Right hindlimb (tissue), 1 donor: Measurements from ENCODE around the gene ENAH.
"Not testable (repeated sequence)": the region's sequence is repeated elsewhere in the genome, so short reads cannot be mapped to it uniquely, and the experiment has no call there.

ENCODE experiments used
- DNase-seq: peaks from one replicate; pipeline ENCODE4 v3.0.0-alpha.2; 2018

ENAH gene

DNA sequence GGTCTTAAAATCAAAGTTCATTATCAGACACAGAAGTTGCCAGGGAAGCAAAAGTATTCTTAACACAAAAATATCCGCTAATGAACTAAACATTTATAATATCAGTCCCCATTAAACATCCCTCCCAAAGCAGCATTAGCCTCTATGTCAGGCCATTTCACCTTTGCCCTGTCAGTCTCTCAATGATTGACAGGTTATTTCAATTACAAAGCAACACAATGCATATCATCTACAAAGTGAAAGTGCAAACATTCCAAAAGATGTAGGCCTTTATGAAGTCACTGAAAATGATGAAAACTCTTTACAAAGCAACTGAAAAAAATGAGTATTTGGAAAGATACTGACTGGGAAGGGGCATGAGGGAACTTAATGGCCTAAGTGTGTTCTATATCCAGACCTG, 14.1 kb downstream of the ENAH start:
- no peak for DNase-seq

DNA sequence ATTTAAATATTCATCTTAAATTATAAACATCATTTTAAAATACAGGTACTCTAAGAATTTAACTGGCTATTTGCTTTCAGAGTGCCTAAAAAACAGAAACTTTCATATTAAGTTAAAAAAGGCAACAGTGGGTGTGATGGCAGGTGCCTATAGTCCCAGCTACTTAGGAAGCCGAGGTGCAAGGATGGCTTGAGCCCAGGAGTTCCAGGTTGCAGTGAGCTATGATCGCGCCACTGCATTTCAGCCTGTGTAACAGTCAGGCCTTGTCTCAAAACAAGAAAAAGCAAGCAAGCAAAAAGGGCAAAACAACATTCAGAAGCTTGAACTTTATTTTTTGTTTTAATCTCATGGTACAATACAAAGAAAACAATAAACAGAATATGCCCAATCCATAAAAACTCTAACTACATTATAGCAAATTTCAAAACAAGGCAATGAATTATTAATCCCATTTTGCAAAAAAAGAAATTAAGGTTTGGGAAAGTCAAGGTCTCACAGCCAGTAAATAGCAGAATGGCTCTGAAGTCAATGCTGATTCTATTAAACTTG, 15.2 kb downstream of the ENAH start:
- DNase-seq, result no peak

DNA sequence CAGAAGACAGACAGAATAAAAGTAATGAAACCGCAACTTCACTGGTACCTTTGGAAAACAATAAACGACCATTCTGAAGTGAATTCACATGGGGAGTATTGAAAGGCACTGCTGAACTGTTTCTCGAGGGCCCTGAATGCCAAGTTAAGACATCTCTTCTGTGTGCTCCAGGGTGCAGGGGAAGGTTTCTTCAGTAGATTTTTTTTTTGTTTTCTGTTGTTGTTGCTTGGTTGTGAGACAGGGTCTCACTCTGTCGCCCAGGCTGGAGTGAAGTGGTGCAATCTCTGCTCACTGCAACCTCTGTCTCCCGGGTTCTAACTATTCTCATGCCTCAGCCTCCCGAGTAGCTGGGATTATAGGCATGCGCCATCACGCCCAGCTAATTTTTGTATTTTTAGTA, 15.9 kb downstream of the ENAH start:
- not testable (repeated sequence) for DNase-seq

DNA sequence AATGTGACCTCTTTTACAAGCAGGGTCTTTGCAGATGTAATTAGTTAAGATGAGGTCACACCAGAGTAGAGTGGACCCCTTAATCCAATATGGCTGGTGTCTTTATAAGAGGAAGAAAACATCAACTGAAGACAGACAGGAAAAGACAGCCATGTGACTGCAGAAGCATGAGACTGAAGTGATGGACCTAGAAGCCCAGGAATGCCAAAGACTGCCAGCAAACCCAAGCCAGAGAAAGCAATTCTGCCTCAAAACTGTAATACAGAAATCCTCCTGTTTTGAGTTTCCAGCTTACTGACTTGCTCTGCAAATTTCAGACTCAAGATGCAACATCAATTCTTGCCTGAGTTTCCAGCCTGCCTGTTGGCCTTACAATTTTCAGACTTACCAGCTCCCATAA, 17.3 kb downstream of the ENAH start:
- DNase-seq, result no peak

DNA sequence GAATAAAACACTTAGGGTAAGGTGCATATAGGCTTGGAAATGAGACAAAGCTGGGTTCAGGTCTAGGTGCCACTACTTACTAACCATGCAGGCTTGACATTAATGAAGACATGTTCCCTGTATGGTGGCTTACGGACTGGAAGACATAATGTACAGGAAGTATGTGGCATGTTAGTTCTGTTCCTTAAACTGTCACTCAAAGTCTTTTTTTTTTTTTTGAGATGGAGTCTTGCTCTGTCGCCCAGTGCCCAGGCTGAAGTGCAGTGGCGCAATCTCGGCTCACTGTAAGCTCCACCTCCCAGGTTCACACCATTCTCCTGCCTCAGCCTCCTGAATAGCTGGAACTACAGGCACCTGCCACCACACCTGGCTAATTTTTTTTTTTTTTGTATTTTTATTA, 20.1 kb downstream of the ENAH start:
- DNase-seq, result not testable (repeated sequence)

DNA sequence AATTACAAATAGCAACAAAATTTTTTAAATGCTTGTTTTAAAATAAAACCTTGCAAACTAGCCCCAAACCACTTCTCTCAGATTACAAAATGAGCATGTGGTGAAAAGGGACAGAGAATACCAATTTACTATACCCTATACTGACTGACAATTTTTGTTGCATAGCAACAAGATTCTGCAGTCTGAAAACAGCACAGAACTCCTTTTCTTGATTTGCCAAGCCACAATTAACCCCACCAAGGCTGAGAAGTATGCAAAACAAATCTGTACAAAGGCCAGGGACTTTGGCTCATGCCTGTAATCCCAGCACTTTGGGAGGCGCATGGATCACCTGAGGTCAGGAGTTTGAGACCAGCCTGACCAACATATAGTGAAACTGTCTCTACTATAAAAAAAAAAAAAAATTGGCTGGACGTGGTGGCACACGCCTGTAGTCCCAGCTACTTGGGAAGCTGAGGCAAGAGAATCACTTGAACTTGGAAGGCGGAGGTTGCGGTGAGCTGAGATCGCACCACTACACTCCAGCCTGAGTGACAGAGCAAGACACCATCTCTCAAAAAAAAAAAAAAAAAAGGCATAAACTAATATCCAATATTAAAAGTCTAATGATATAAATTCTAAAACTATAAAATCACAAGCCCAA, 21.8 kb downstream of the ENAH start:
- peak; percentile 27 for DNase-seq

DNA sequence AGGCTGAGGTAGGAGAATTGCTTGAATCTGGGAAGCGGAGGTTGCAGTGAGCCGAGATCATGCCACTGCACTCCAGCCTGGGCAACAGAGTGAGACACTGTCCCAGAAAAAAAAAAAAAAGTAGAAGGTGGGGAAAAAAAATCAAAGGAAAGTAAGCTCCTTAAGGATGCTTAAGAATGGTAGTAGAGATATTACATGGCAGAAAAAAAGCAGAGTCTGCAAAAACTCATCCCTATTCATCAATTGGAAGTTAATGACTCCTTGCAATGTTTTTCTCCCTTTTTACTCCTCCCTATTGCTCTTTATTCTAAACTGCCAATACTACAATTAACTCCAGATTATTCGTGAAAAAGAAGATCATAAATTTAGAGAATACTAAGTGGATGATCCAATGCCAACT, 23.4 kb downstream of the ENAH start:
- no peak for DNase-seq

DNA sequence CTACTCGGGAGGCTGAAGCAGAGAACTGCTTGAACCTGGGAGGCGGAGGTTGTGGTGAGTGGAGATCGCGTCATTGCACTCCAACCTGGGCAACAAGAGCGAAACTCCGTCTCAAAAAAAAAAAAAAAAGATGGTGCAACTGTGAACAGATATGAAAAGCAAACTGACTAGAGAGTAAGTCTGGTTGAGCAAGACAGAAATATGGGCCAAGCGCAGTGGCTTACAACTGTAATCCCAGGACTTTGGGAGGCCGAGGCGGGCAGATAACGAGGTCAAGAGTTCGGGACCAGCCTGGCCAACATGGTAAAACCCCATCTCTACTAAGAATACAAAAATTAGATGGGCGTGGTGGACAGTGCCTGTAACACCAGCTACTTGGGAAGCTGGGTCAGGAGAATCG, 24.1 kb downstream of the ENAH start:
- not testable (repeated sequence) for DNase-seq

DNA sequence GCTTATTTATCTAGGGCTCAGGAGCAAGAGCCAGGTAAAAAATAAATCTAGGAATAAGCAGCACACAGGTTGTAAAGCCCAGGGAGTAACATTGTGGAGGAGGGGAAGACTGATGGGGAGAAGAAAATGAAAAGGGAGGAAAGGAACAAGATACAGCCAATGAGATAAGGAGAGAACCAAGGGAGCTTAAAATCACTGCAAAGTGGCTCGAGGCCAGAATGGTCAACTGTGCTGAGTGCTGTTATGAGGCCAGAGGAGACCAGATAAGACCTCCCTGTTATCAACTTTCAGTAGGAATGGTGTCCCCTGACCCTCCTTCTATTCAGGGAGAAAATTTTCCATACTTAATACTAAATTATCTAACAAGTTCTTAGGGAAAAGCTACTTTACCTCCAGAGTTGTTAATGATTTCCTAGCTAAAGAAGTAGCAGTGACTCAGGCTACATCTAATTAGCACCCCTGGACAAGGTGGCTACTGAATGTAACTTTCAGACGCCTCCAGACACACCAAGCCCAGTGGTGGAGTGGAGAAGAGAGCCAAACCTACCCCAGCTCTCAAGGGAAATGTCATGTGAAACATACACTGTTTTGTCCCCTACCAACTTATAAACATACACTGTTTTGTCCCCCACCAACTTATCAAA, 25.5 kb downstream of the ENAH start:
- no peak for DNase-seq

DNA sequence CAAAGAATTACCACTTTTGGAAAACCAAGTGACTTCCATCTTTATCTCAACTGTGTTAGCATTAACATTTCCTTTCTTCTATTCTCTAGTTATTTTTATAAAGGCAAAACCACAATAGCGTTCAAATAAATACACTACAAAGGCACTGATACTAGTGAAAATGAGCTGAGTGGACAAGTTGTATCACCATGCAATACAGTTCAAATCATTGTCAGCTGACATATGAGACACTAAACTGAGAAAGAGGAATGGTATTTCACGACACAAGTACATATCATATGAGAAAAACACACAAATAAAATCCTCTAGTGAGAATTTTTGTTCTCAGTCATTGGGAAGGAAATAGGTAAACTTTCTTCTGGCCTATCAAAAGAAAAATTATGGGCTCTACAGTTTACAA, 26.2 kb downstream of the ENAH start:
- no peak for DNase-seq

DNA sequence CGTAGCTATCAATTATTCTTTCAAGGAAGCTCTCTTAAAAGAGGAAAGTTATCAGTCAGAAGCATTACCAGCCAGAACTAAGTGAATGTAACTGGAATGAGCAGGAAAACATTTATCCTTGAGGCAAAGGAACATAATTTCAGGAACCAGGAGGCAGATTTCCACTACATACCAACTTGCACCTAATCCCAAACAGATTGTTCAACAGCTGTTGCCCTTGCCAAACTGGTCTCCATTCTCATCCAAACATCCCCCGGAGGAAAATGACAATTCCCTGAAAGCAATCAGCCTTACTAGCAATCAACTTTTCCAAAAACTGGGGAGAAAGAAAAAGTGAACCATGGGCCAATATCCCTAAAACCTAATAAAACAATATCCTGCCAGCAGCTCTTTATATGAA, 35.0 kb downstream of the ENAH start:
- DNase-seq, result no peak

DNA sequence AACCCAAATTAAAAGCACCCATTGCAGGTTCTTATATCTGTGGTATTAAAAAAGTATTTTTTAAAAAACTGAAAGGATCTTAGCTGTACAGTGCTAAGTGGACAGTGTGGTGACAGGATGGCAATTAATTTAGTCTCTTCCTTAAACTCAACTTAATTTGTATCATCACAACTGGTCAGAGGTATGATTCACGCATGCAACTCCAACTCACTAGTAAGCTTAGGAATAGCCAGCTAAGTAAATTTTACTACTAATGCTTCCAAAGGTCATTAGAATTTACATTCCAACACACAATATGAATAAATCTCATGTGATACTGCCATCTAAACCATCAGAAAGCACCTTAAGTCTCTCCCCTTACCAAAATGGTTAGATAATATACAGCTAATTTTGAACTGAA, 35.4 kb downstream of the ENAH start:
- DNase-seq, result no peak

DNA sequence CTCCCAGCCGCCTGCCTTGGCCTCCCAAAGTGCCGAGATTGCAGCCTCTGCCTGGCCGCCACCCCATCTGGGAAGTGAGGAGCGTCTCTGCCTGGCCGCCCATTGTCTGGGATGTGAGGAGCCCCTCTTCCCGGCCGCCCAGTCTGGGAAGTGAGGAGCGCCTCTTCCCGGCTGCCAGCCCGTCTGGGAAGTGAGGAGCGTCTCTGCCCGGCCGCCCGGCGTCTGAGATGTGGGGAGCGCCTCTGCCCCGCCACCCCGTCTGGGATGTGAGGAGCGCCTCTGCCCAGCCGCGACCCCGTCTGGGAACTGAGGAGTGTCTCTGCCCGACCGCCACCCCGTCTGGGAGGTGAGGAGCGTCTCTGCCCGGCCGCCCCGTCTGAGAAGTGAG, 37.5 kb downstream of the ENAH start:
- DNase-seq, result not testable (repeated sequence)

DNA sequence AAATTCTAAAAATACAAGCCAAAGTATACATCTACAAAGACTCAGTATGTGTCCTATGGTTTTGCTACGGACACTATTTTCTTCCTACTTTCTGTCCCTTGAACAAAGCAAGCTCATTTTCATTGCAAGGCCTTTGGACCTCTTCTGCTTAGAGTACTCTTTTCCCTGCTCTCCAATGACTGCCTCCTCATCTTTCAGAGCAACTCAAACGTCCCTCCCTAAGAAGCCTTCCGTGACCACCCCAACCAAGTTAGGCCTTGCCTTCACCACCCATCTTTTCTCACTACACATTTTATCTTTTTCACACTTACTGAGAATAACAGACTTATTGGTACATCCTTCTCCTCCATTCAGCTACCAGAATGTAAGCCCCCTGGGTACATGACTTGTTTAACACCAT, 39.9 kb downstream of the ENAH start:
- DNase-seq, result no peak

DNA sequence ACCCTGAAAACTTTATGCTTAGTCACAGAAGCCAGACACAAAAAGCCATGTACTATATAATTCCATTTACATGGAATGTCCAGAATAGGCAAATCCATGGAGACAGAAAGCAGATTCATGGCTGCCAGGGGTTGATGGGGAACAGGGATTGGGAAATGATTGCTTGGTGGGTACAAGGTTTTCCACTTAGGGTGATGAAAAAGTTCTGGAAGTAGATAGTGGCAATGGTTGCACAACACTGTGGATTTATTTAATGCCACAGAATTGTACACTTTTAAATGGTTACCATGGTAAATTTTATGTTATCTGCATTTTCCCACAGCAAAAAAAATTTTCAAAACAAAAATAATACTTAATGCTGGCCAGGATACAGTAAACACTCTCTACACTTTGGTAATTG, 40.6 kb downstream of the ENAH start:
- DNase-seq, result no peak

DNA sequence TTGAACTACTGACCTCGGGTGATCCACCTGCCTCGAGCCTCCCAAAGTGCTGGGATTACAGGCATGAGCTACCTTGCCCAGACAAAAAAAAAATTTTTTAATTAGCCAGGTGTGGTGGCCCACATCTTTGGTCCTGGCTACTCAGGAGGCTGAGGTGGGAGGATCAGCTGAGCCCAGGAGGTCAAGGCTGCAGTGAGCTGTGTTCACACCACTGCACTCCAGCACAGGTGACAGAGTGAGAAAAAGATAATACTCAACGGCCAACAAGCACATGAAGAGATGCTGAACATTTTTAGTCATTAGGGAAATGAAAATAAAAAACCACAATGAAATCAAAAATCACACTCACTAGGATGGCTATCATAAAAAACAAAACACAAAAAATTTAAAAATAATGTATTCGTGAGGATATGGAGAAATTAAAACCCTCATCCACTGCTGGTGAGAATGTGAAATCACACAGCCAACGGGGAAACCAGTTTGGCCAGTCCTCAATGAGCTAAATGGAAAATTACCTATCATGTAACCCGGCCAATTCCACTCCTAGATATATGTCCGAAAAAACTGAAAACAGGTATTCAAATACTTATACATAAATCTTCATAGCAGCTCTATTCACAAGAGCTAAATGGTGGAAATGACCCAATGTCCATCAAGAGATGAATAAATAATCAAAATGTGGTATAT, 41.2 kb downstream of the ENAH start:
- DNase-seq, result no peak

DNA sequence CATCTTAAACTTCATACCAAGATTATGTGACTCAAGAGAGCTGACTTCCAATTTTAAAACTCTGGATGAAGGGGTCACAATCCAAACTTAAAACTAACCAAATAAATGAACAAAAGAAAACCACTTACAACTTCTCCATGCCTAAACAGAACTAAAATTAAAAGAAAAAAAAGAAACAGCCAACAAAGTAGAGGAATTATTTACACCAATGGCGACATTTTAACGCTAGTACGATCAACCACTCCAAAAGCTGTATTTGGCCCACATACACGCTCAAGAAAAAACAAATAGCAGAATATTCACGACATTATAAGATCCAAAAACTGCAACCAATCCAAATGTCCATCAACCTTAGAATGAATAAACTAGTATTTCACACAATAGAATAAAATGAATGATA, 42.4 kb downstream of the ENAH start:
- no peak for DNase-seq

DNA sequence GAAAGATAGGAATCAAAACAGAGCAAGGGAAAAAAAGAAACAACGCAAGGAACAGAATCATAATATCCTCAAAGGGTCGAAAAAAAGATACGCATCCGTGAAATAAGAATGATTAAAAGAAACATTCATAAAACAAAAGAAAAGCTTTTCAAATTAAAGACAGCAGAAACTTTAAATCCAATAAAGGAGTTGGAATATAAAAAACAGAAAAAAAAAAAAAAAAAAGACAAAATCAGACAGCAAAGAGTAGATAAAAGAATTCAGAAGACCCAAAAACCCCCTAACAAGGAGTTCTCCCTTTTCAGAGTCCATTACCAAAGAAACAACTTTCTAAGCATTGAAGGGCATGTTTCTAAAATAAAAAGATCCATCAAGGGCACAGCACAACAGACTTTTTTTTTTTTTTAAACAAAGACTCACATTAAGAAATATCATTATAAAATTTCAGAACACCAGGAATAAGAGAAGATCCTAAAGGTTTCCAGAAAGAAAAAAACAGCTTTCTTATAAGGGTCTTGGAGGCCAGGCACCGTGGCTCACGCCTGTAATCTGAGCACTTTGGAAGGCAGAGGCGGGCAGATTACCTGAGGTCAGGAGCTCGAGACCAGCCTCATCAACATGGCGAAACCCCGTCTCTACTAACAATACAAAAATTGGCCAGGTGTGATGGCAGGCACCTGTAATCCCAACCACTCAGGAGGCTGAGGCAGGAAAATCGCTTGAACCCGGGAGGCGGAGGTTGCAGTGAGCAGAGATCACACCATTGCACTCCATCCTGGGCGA, 44.7 kb downstream of the ENAH start:
- no peak for DNase-seq

DNA sequence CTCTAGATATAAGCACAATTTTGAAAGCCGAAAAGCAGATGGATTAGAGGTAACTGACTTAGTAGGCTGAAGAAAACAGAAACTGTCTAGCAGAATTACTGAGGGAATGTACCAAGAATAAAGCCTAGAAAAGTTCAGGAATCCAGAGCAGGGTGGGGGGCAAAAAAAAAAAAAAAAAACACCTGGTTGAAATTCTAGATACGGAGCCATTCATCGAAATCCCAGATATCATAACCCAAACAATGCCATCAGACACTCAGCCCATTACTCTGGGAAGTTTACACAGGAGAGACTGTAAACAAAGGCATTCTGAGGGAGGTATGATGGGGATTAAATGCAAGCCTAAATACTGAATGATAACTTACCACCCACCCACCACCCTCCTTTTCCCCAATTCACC, 45.6 kb downstream of the ENAH start:
- DNase-seq, result no peak

DNA sequence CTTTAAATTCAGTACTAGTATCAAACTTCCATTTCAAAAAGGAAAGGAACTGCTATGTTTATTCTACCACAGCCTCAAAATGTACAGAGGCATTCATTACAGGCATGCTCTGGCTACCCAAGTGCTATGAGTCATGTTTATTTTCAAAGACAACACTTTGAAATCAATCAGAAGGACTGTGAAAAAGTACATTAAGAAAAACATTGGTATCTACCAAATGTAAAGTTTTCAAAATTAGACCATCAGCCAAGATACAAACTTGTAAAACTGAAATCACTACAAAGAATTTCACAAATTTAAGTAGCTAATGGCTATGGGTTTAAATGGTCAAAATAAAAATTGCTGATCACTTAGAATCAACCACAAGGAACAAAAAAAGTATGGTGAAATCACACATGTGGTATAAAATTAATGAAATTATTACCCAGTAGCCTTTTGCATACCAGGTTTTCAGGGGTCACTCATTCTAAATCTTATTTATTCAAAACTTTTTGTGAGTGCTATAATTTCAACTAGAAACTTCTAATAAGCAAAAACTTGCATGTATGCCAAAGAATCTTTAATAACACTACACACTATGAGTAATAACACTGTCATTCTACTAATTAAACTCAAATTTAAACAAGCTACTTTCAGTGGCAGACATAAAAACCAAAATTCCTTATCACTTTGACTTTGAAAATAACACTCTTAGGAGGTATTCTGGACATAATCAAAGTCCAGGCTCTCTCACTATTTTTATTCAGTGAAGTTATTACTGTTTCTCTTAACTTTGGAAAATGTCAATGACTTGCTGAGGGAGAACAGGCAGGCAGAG, 49.2 kb downstream of the ENAH start:
- DNase-seq, result no peak

DNA sequence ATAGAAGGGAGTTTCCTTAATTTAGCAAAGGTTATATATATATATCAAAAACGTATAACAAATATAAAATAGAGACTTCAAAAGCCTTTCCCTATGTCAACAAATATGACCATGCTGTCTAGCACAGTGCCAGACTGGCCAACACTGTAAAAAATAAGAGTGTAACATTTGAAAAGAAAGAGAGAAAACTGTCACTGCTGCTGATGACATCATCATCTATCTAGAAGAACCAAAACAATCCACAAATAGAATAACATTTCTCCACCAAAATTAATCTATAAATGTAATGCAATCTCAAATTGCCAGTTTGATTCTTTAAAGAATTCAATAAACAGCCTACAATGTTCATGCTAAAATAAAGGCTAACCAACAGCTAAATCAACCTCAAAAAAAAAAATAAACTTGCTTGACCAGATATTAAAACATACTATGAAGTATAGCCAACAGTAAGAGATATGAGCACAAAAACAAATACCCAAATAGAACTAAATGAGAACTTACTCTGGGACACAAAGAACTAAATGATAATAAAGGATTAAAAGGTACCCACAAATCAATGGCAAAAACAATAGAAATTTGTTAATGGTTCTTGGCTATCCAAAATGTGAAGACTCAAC, 50.2 kb downstream of the ENAH start:
- no peak for DNase-seq
